Activated naive CD4-positive, alpha-beta T cell treated with anti-CD3 and anti-CD28 coated beads for 36 hours (primary cell): ENCODE data around the gene RNU7-1. TPM values are rescaled to one million over a fixed set of nuclear protein-coding genes. Genes with fewer than 3 reads are reported as not detected.
A peak's percentile ranks its signal among the peaks of the same experiment; 100 is the strongest.
"Not testable (repeated sequence)": the region's sequence is repeated elsewhere in the genome, so short reads cannot be mapped to it uniquely, and the experiment has no call there.

ENCODE experiments used
- CTCF ChIA-PET: fragments of 350-600 bp; sonication (Branson Sonifier 250); formaldehyde crosslinking; loops from one replicate; lab custom pipeline; 2021; ENCODE audit warnings: antibody characterized with exemption; lab: Charles Lee
- DNase-seq: peaks from one replicate; pipeline ENCODE4 v3.0.0-alpha.2; 2020
- H3K27ac Mint-ChIP-seq: one replicate; pipeline ENCODE4 v1.8.0; 2021; ENCODE audit warnings: mild to moderate bottlenecking, mixed read lengths
- H3K27me3 Mint-ChIP-seq: one replicate; pipeline ENCODE4 v1.8.0; 2021; ENCODE audit warnings: low read depth, mixed read lengths
- H3K36me3 Mint-ChIP-seq: one replicate; pipeline ENCODE4 v1.8.0; 2021; ENCODE audit warnings: low read depth, mixed read lengths
- H3K4me1 Mint-ChIP-seq: one replicate; pipeline ENCODE4 v1.8.0; 2021; ENCODE audit warnings: low read depth, mixed read lengths
- H3K4me3 Mint-ChIP-seq: one replicate; pipeline ENCODE4 v1.8.0; 2021; ENCODE audit warnings: mild to moderate bottlenecking, moderate library complexity, mixed read lengths
- H3K9me3 Mint-ChIP-seq: one replicate; pipeline ENCODE4 v1.8.0; 2021; ENCODE audit warnings: mixed read lengths
- intact Hi-C: fragments of 100-400 bp; cut with micrococcal nuclease; formaldehyde crosslinking; loops from one replicate; pipeline ENCODE4 v1.15.1; 2023
- total RNA-seq, 2 experiments: library from RNA; stranded (reverse); gene quantifications; one replicate each; pipeline ENCODE4 v1.2.3, GENCODE V29; 2021

Gene RNU7-1
- total RNA-seq, result not detected

DNA sequence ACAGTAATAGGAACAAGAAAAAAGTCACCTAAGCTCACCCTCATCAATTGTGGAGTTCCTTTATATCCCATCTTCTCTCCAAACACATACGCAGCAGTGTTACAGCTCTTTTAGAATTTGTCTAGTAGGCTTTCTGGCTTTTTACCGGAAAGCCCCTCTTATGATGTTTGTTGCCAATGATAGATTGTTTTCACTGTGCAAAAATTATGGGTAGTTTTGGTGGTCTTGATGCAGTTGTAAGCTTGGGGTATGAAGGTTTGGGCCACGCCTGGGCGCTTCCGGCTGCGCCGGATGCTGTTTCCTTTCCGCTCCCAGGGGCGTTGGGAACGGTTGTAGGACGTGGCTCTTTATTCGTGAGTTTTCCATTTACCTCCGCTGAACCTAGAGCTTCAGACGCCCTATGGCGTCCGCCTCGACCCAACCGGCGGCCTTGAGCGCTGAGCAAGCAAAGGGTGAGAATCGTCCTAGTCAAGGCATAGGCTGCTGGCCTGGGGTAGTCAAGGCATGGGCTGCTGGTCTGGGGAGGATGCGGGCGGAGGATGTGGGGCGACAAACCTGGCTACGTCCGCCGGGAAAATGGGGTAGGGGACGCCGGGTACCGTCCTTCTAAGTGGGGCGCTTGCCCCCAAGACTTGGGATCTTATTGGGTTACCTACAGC lies at the start of gene RNU7-1, which contains the start of gene C12orf57:
RNU7-1 (plus strand) TSS at position 95 of the 659 bp plus-strand sequence.
C12orf57 (plus strand) TSS at position 301 of the 659 bp plus-strand sequence; CDS start at position 401, 100 bp downstream.
- intact Hi-C loops, result loop anchor here (1.0 to 5.0 kb wide), 13 partner anchors 9 to 243 kb away; partner anchors contain the start of genes C1R, CDCA3, EMG1 and LPCAT3
- CTCF ChIA-PET, result interaction anchor here (0.7 to 11.8 kb wide), 14 partner anchors 8 to 167 kb away, joined by 3 to 397 read pairs (median 4); partner anchors contain the start of genes C1R, C1RL, ENO2 and LPCAT3
- no peaks in the 10 kb centered on the region for H3K27me3 Mint-ChIP-seq
- H3K27ac Mint-ChIP-seq, result peak within 1 kb of the TSS; percentile 93
- peaks cover 45% of the 10 kb centered on the region for H3K4me1 Mint-ChIP-seq
- H3K9me3 Mint-ChIP-seq, result no peaks in the 10 kb centered on the region
- peak within 1 kb of the TSS; percentile 94 for H3K4me3 Mint-ChIP-seq
- peaks cover 18% of the 10 kb centered on the region for H3K36me3 Mint-ChIP-seq
- peak; percentile 85 for DNase-seq

DNA sequence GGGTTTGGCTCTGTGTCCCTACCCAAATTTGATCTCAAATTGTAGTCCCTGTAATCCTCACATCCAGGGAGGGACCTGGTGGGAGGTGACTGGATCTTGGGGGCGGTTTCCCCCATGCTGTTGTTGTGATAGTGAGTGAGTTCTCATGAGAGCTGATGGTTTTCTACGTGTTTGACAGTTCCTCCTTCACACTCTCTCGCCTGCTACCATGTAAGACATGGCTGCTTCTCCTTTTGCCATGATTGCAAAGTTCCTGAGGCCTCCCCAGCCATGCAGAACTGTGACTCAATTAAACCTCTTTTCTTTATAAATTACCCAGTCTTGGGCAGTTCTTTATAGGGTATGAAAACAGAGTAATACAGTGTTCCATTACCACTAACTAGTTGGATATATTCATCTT lies 49.3 kb upstream of the RNU7-1 start:
- intact Hi-C loops, result no loop called here
- Mint-ChIP-seq H3K4me3 (no peak overlapping the region), H3K27ac (no peak overlapping the region), H3K27me3 (no peaks in the 10 kb centered on the region), H3K4me1 (peaks cover 16% of the 10 kb centered on the region), H3K36me3 (no peaks in the 10 kb centered on the region), H3K9me3 (no peaks in the 10 kb centered on the region)
- CTCF ChIA-PET, result interaction anchor here (0.9 kb wide), 1 partner anchor 13 kb away, joined by 4 read pairs; no protein-coding TSS in a partner anchor
- DNase-seq, result no peak

DNA sequence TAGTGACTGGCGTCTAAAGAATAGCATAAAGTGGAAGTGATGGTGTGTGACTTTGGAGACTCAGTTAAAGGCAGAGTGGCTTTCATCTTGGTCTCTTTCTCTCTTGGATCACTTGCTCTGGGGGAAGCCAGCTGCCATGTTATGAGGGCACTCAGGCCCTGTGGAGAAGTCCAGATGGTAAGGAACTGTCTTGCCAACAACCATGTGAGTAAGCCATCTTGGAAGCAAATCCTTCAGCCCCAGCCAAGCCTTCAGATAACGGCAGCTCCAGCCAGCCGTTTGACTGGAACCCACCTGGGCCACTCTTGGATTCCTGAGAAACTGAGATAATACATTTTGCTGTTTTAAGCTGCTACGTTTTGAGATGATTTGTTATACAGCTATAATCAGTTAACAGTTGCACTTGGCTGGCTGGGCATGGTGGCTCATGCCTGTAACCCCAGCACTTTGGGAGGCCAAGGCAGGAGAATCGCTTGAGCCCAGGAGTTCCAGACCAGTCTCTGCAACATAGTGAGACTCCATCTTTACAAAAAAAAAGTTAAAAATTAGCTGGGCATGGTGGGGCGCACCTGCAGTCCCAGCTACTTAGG lies 46.7 kb upstream of the RNU7-1 start:
- H3K4me3 Mint-ChIP-seq, result no peak overlapping the region
- CTCF ChIA-PET, result interaction anchor here (0.6 to 1.7 kb wide), 3 partner anchors 12 to 331 kb away, joined by 3 to 4 read pairs (median 4); no protein-coding TSS in a partner anchor
- no peaks in the 10 kb centered on the region for H3K27me3 Mint-ChIP-seq
- H3K9me3 Mint-ChIP-seq, result no peaks in the 10 kb centered on the region
- H3K4me1 Mint-ChIP-seq, result peaks cover 9% of the 10 kb centered on the region
- intact Hi-C loops, result no loop called here
- no peak overlapping the region for H3K27ac Mint-ChIP-seq
- no peak for DNase-seq
- H3K36me3 Mint-ChIP-seq, result no peaks in the 10 kb centered on the region

DNA sequence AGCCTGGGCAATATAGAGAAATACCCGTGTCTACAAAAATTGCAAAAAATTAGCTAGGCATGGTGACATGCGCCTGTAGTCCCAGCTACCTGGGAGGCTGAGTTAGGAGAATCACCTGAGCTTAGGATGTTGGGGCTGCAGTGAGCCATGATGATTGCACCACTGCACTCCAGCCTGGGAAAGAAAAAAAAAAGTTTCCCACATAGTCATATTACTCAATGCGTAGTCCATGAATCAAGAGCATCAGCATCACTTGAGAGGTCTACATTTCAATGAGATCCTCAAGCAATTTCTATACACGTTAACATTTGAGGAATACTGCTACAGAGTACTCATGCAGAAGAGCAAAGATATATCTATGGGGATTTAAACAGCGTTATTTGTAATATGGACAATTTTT lies 44.2 kb upstream of the RNU7-1 start:
- Mint-ChIP-seq H3K4me1 (peaks cover 5% of the 10 kb centered on the region), H3K36me3 (no peaks in the 10 kb centered on the region), H3K27me3 (no peaks in the 10 kb centered on the region), H3K9me3 (no peaks in the 10 kb centered on the region), H3K4me3 (no peak overlapping the region), H3K27ac (no peak overlapping the region)
- intact Hi-C loops, result no loop called here
- CTCF ChIA-PET, result interaction anchor here (1.2 kb wide), 1 partner anchor 39 kb away, joined by 3 read pairs; no protein-coding TSS in a partner anchor
- DNase-seq, result no peak

DNA sequence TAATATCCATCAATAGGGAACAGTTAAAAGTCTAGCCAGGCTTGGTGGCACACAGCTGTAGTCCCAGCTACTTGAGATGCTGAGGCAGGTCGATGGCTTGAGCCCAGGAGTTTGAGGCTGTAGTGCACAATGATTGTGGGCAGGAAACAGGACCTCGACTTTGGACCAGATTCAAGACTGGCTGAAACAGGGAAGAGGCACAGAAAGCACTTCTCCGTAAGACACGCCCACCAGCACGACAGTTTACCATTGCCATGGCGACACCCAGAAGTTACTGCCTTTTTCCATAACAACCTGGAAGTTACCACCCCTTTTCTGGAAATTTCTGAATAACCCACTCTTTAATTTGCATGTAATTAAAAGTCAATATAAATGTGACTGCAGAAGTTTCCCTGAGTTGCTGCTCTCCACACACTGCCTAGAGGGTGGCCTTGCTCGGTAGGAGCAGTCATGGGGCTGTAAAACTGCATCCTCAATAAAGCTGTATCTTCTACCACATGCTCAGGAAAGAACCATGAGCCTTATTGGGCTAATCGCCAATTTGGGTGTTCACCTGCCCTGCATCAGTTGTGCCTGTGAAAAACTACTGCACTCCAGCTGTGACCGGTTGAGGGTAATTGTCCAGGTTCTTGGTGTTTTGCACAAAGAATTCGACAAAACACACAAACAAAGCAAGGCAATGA lies 43.6 kb upstream of the RNU7-1 start:
- Mint-ChIP-seq H3K4me3 (no peak overlapping the region), H3K9me3 (no peaks in the 10 kb centered on the region), H3K4me1 (peaks cover 5% of the 10 kb centered on the region), H3K27me3 (no peaks in the 10 kb centered on the region), H3K27ac (no peak overlapping the region), H3K36me3 (no peaks in the 10 kb centered on the region)
- DNase-seq, result peak; percentile 45
- CTCF ChIA-PET, result interaction anchor here (1.2 kb wide), 1 partner anchor 38 kb away, joined by 3 read pairs; no protein-coding TSS in a partner anchor
- intact Hi-C loops, result no loop called here

DNA sequence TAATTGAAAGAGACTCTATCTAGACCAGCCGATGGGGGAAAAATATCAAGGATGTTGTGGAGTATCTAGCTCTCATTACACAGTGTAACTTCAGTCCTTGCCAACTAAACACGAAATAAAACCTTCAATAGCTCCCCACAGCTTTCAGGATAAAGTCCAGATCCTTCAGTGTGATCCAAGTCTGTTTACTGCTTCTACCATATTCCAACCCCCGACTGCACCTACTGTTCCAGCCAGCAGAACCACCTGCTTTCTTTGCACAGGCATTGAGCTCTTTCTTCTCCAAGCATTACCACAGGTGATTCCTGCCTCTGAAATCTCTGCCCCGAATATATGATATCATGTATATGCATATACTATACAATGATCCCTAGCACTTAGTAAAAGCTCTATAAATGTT lies 41.2 kb upstream of the RNU7-1 start:
- H3K4me3 Mint-ChIP-seq, result no peak overlapping the region
- CTCF ChIA-PET, result interaction anchor here (1.0 to 1.5 kb wide), 4 partner anchors 11 to 33 kb away, joined by 3 to 4 read pairs (median 3); partner anchors contain the start of gene SPSB2
- no peaks in the 10 kb centered on the region for H3K9me3 Mint-ChIP-seq
- H3K27me3 Mint-ChIP-seq, result no peaks in the 10 kb centered on the region
- intact Hi-C loops, result no loop called here
- H3K27ac Mint-ChIP-seq, result no peak overlapping the region
- no peaks in the 10 kb centered on the region for H3K36me3 Mint-ChIP-seq
- no peak for DNase-seq
- peaks cover 5% of the 10 kb centered on the region for H3K4me1 Mint-ChIP-seq

DNA sequence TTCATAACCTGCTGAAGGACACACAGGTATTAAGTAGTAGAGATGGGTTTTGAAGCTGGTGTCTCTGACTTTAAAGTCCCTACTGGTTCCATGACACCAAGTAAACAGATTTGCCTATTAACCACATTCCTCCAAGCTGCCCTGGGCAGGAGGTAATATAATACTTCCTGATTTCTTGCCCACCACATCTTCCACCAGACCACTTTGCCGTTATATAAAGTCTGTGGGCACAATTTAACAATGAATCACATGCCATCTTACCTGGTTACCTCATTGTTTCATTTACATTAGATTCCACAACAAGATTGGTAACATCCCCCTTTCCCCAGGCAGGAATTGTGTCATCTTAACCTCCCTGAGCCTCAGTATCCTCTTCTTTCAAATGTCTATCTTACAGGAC lies 39.9 kb upstream of the RNU7-1 start:
- DNase-seq, result no peak
- intact Hi-C loops, result loop anchor here (1.0 to 2.0 kb wide), 7 partner anchors 11 to 286 kb away; partner anchors contain the start of genes C12orf57, ENO2, LPCAT3 and PEX5
- H3K4me1 Mint-ChIP-seq, result peaks cover 5% of the 10 kb centered on the region
- H3K36me3 Mint-ChIP-seq, result no peaks in the 10 kb centered on the region
- H3K27me3 Mint-ChIP-seq, result no peaks in the 10 kb centered on the region
- CTCF ChIA-PET, result interaction anchor here (0.7 to 1.6 kb wide), 3 partner anchors 12 to 34 kb away, joined by 3 to 4 read pairs (median 4); partner anchors contain the start of gene SPSB2
- no peak overlapping the region for H3K4me3 Mint-ChIP-seq
- no peak overlapping the region for H3K27ac Mint-ChIP-seq
- no peaks in the 10 kb centered on the region for H3K9me3 Mint-ChIP-seq

DNA sequence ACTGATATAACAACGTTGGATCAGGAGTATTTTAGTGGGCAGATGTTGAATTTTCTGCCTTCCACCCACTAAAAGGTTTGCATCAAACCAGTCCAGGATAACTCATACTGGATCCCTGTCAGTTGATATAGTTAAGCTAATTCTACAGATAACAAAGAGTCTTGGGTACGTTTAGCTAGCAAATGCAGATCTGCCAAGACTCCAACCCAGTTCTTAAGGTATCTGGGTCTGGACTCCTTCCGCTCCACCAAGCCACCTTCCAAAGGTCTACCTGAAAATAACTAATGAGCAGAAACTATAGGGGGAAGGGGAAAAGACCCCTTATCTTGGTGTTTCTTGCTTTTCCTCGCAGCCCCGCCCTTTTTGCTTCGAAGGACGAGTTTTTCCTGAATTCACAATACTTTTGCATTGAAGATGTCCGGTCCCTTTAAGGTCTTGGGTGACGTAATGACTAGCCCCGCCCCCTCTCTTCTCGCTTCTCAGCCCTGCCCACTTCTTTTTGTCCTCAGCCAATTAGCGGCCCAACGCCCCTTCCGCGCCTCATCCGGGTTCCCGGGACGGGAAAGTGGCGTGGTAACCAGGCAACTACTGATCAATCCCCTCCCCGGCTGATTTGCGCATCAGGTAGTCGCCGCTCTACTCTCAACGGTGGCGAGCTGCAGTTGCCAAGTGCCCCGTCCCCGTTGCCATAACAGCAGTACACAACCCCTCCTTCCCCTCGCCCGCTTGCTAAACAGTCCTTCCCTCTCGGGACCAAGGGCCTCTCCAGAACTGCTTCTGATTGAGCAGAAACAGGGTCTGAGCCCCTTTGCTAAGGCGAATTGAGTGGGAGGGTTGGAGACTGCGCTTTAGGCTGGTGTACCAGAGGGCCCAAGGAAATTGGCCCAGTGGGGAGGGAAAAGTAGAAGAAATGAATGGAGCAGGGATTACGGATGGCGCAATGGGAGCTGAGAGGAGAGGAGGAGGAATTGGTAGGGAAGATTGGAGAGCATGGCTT lies 39.0 kb upstream of the RNU7-1 start, which contains the start of gene LRRC23:
LRRC23 (plus strand) TSS at position 543 of the 997 bp plus-strand sequence. CDS start 812 bp downstream, outside the sequence.
- intact Hi-C loops, result loop anchor here (1.0 to 2.0 kb wide), 7 partner anchors 10 to 285 kb away; partner anchors contain the start of genes C12orf57, ENO2, LPCAT3 and PEX5
- CTCF ChIA-PET, result interaction anchor here (0.6 to 1.6 kb wide), 5 partner anchors 13 to 145 kb away, joined by 3 to 6 read pairs (median 4); partner anchors contain the start of gene SPSB2
- Mint-ChIP-seq H3K4me1 (peaks cover 3% of the 10 kb centered on the region), H3K36me3 (no peaks in the 10 kb centered on the region), H3K27ac (no peak within 1 kb of the TSS), H3K9me3 (no peaks in the 10 kb centered on the region), H3K4me3 (no peak within 1 kb of the TSS), H3K27me3 (no peaks in the 10 kb centered on the region)
- peak; percentile 99 for DNase-seq

DNA sequence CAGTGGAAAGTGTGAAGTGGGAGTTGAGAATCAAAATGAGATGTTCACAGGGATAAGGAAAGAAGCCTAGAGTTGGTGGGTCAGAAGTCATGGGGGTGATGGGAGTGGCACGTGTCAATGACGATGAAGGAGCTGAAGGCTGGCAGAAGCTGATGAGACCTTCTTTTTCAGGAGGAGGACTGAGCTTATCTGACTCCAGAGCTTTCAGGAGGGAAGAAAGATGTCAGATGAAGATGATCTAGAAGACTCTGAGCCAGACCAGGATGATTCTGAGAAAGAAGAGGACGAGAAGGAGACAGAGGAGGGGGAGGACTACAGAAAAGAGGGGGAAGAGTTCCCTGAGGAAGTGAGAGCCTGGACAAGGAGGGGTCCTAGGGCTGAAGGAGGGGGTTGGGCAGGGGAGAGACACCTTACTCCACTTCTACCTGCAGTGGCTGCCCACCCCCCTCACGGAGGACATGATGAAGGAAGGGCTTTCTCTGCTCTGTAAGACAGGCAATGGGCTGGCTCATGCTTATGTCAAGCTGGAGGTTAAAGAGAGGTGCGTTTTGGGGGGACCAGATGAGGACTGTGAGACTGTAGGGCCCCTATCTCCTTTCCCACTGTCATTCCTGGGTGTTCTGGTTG lies 38.1 kb upstream of the RNU7-1 start:
- intact Hi-C loops, result loop anchor here (2.0 kb wide), 1 partner anchor 39 kb away; the partner anchor contains the start of gene C12orf57
- no peak for DNase-seq
- no peak overlapping the region for H3K4me3 Mint-ChIP-seq
- H3K27me3 Mint-ChIP-seq, result no peaks in the 10 kb centered on the region
- H3K36me3 Mint-ChIP-seq, result no peaks in the 10 kb centered on the region
- H3K27ac Mint-ChIP-seq, result no peak overlapping the region
- CTCF ChIA-PET, result interaction anchor here (0.6 to 1.3 kb wide), 2 partner anchors 14 to 146 kb away, joined by 3 to 6 read pairs; no protein-coding TSS in a partner anchor
- H3K4me1 Mint-ChIP-seq, result no peaks in the 10 kb centered on the region
- no peaks in the 10 kb centered on the region for H3K9me3 Mint-ChIP-seq

DNA sequence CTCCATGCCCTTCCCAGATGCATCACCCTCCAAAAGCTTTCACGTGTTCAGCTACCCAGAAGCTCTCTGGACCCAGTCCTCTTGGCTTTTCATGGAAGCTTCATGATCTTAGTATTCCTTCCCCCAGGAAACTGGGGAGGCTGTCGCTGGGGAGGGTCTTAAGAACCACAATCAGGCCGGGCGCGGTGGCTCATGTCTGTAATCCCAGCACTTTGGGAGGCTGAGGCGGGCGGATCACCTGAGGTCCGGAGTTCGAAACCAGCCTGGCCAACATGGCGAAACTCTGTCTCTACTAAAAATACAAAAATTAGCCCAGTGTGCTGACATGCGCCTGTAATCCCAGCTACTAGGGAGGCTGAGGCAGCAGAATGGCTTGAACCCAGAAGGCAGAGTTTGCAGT lies 35.5 kb upstream of the RNU7-1 start:
- DNase-seq, H3K9me3 Mint-ChIP-seq, intact Hi-C loops, H3K4me1 Mint-ChIP-seq, H3K36me3 Mint-ChIP-seq, H3K27ac Mint-ChIP-seq, H3K4me3 Mint-ChIP-seq, H3K27me3 Mint-ChIP-seq: not testable (repeated sequence)
- CTCF ChIA-PET, result interaction anchor here (0.7 to 3.8 kb wide), 5 partner anchors 16 to 199 kb away, joined by 3 to 18 read pairs (median 3); partner anchors contain the start of gene SPSB2
